Anterior cingulate cortex (tissue), 58 donors: ENCODE measurements around the gene ZNF236.

Experiments used
- DNase-seq, 58 donors: peaks; one replicate each; lab custom pipeline; 2025; lab: John Stamatoyannopoulos, UW

Gene ZNF236

GRCh38 chr18:76819411-76820136, 2.8 kb upstream of the ZNF236 start:
- no peak for DNase-seq

GRCh38 chr18:76821356-76821874, 942 bp upstream of the ZNF236 start:
- DNase-seq, result no peak

- peak in 45 of 58 donors; percentile 15 to 80 (median 54) for DNase-seq
These were observed 367 bp upstream of the ZNF236 start for GRCh38 chr18:76821875-76822505.

GRCh38 chr18:76823161-76823538, 793 bp downstream of the ZNF236 start:
- DNase-seq, result peak in 4 of 58 donors; percentile 19 to 52 (median 40)

- DNase-seq, result peak in 12 of 58 donors; percentile 6 to 31 (median 14)
These were observed 1.2 kb downstream of the ZNF236 start for GRCh38 chr18:76823587-76824011.

- DNase-seq, result no peak
These were observed 1.9 kb downstream of the ZNF236 start for GRCh38 chr18:76824145-76824676.

GRCh38 chr18:76824754-76825153, 2.4 kb downstream of the ZNF236 start:
- no peak for DNase-seq

- no peak for DNase-seq
These were observed 5.1 kb downstream of the ZNF236 start for GRCh38 chr18:76827205-76828200.

- no peak for DNase-seq
These were observed 12.0 kb downstream of the ZNF236 start for GRCh38 chr18:76834379-76834778.

- DNase-seq, result no peak
These were observed 13.0 kb downstream of the ZNF236 start for GRCh38 chr18:76835380-76835779.

GRCh38 chr18:76837071-76837470, 14.7 kb downstream of the ZNF236 start:
- no peak for DNase-seq

GRCh38 chr18:76838182-76838581, 15.8 kb downstream of the ZNF236 start:
- DNase-seq, result no peak

- no peak for DNase-seq
These were observed 16.9 kb downstream of the ZNF236 start for GRCh38 chr18:76839086-76839794.

GRCh38 chr18:76842837-76843530, 20.6 kb downstream of the ZNF236 start:
- DNase-seq, result no peak

GRCh38 chr18:76844144-76844543, 21.8 kb downstream of the ZNF236 start:
- DNase-seq, result no peak

GRCh38 chr18:76844742-76845477, 22.6 kb downstream of the ZNF236 start:
- DNase-seq, result no peak

GRCh38 chr18:76846217-76846616, 23.9 kb downstream of the ZNF236 start:
- no peak for DNase-seq

- DNase-seq, result no peak
These were observed 25.6 kb downstream of the ZNF236 start for GRCh38 chr18:76847916-76848315.
